CD4-positive, alpha-beta T cell treated with Interleukin-6 for 4 hours (primary cell): Measurements from ENCODE around the gene C17orf67.
"Not testable (repeated sequence)": the region's sequence is repeated elsewhere in the genome, so short reads cannot be mapped to it uniquely, and the experiment has no call there.

Source experiments
- DNase-seq: peaks from one replicate; pipeline ENCODE4 v3.0.0-alpha.2; 2020; ENCODE audit warnings: mixed read lengths

The C17orf67 gene

DNA sequence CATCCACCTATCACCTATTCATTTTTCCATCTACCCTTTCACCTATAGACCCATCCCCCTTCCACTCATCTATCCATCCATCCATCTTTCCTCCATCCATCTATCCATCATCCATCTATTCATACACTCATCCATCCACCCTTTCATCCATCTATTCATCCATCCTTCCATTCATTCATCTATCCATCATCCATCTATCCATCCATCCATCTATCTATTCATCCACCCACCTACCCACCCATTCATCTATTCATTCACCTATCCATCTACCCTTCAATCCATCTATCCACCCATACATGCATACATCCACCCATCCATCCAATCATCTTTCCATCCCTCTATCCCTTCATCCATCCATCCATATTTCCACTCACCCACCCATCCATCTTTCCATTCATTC, 63.3 kb downstream of the C17orf67 start:
- DNase-seq = no peak

DNA sequence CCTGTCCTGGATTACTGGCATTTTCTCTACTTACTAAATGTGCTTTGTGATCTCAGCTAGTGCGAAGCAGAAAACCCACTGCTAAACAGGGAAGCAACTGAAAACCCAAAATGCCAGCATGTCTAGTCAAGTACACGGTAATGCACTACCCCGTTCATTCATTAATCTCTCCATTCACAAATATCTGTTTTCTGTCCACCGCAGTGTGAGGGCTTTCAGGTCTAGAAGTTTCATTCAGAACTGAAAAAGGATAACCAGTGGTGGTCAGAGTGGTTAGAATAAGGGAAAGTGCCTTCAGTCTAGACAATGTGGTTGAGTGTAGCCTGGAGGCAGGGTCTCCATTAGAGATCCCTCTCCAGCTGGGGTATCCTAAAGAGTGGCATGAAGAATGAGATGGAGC, 68.3 kb downstream of the C17orf67 start:
- no peak for DNase-seq

DNA sequence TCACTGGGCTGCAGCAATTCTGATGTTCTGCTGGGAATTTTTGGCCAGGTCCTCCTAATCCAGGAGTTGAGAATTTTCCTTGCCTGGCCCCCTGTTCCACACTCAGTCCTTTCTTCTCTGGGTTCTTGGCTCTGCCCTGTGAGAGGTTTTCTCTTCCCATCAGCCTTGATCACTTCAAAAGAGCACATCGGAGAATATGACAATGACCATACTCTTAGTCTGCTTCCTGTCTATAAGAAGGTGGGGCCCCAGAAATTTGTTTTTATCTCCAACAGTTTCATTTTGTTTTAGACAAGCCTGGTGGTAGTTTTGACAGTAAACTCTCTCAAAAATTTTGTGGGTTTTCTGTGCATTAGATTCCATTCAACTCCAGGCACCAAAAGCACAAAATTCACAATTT, 70.7 kb downstream of the C17orf67 start:
- DNase-seq = no peak

DNA sequence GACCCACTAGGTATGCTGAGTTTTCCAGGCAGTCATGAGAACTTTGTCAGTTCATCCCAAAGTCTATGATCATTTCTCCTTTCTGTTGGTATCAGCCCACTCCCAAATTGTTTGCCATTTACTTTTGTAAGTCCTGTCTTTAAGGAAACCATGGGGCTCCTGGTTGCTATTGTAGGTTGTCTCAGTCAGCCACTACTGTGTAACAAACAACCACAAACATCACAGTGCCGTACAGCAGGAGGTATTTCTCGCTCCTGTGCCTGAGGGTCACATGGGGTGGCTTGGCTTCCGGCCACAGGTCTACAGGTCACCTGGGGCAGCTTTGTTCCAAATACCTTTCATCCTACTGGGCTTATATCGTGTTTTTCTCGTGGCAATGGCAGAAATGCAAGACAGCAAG, 71.6 kb downstream of the C17orf67 start:
- DNase-seq = no peak

- DNase-seq = no peak
These were observed 72.3 kb downstream of the C17orf67 start for GRCh38 chr17:56761387-56761786.

DNA sequence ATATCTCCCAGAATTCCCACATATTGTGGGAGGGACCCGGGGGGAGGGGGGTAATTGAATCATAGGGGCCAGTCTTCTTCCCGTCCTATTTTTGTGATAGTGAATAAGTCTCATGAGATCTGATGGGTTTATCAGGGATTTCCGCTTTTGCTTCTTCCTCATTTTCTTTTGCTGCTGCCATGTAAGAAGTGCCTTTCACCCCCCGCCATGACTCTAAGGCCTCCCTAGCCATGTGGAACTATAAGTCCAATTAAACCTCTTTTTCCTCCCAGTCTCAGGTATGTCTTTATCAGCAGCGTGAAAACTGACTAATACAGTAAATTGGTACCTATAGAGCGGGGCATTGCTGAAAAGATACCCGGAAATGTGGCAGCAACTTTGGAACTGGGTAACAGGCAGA, 76.1 kb downstream of the C17orf67 start:
- not testable (repeated sequence) for DNase-seq

DNA sequence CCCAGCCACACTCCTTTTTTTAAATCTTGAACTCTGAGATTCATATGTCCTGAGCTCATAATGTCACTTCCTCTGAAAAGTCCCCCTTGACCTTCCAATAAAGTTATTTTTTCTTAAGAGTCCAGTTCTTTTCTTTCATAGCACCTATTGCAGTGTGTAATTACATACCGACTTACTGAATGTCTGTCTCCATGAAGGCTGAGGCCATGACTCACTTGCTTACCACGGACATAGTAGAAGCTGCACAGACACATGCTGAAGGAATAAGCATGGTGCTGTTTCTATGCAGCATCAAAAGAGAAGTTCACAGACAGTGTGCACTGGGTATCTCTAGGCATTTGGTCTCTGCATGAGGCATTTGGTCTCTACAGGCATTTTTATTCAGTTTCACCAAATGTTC, 77.2 kb downstream of the C17orf67 start:
- DNase-seq = peak; percentile 23

DNA sequence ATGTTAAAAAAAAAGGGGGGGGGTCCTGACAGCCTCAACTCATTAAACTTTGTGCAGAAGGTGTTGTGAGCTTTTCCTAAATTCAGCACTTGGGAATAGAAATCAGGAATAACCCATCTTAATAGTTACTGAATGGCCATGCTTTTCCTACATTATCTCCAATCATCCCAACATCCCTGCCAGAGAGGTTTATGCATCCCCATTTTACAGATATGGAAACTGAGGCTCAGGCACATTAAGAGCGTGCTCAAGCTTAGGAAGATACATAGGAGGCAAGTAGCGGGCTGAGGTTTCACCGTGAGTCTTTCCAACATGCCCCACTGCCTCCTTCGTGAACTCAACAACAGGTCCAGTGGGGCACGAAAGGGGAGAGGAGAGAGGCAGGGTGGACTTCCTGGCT, 78.4 kb downstream of the C17orf67 start:
- DNase-seq = no peak

DNA sequence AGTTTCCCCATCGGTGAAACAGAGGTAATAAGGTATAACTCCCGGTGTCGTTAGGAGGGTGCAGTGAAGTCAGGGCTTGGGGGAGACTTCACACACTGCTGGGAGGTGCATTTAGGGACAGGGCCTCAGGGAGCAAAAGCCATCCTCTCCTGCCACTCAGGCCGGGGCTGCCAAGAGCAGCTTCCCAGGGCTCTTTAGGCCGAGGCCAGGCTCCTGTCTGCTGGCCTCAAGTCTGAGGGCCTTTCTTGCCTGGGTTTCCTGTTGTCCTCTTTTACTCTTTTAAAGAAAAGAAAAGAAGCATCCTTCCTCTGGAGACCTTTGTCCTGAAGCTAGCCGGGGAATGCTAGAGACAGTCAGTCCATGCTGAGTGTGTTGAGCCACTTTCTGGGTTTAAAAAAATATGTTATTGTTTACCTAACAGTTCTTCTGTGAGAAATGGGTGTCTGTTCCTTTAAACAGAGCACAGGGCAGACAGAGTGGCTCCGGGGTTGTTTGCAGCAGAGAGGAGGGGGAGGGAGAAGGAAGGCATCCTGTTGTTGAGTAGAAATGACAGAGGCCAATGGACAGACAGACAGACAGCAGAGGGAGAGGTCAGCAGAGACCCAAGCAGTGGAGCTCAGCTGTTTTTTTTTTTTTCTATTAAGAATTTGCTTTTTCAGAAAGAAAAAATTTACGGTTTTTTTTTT, 79.1 kb downstream of the C17orf67 start:
- DNase-seq = peak; percentile 45

GRCh38 chr17:56752263-56752836, 81.4 kb downstream of the C17orf67 start:
- DNase-seq = no peak

GRCh38 chr17:56751145-56751738, 82.5 kb downstream of the C17orf67 start:
- no peak for DNase-seq

DNA sequence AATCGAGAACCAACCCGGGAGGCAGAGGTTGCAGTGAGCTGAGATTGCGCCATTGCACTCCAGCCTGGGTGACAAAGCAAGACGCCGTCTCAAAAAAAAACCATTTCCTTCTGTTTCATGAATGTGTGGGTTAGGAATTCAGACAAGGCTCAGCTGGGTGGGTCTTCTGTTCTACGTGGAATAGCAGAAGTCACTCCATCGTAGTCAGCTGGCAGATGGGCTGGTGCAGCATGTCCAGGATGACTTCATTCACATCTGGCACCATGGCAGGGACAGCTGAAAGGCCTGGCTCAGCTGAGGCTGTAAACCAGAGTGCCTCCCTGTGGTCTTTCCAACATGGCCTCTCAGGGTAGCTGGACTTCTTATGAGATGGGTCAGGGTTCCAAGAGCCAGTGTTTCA, 89.0 kb downstream of the C17orf67 start:
- DNase-seq = no peak

DNA sequence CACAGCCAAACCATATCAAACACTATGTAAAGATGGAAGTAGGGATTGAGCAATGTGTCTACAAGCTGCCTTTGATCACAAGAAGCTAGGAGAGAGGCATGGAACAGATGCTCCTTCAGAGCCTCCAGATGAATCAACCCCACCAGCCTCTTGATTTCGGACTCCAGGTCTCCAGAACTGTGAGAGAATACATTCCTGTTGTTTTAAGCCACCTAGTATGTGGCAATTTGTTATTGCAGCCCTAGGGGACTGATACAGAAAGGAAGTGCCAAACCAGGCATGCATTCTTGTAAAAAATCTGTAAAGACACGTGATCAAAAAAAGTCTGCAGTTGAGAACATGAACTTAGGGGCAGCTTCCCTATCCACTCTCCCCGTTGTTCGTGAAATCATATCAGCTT, 91.1 kb downstream of the C17orf67 start:
- DNase-seq = no peak
